ENCODE results near the gene SALL3. TPM values are rescaled to one million over a fixed set of nuclear protein-coding genes. Genes with fewer than 3 reads are reported as not detected.

Gene SALL3
- total RNA-seq, 2 donors from 2014 or later = not detected

DNA sequence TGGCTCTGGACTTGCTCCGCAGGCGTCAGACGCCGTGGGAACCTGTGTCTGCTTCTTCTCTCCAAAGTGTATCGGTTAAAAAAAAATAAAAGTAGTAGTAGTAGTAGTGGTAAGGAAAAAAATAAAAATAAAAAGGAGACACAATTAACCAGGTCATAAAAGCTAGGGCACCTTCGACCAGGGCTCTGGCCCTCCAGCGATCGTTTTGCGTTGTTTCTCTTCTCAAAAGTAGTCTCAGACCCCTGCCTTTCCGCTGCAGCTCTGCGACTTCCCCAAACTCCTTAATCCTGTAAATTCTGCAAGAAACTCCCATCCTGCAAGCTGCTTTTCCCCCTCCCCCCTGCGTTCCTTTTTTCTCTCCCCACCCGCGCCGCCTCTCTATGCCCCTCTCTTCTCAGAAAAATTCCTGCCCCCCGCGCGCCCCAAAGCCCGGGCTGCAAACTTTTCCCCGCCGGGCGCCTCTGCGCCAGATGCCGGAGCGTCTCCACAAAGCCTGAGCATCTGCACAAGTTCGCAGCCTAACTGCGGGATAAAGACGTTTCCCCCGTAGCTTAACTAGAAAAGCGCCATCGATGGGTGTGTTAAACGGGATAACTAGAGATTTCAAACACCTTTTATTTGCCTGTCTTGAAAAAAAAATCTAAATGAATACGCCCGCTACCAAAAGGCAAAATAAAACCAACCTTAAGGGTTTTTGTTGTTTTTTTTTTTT is 1.8 kb upstream of the SALL3 start:
- peak; percentile 70 for DNase-seq (ENCODE audit: low spot score)

GRCh38 chr18:78978349-78979055 is 1.1 kb upstream of the SALL3 start:
- DNase-seq (ENCODE audit: low spot score) = peak; percentile 56
- intact Hi-C loops (cut with DNase I) = no loop called here

More for the DNA sequence above, 1.8 kb upstream of the SALL3 start:
- intact Hi-C loops (cut with DNase I) = no loop called here

DNA sequence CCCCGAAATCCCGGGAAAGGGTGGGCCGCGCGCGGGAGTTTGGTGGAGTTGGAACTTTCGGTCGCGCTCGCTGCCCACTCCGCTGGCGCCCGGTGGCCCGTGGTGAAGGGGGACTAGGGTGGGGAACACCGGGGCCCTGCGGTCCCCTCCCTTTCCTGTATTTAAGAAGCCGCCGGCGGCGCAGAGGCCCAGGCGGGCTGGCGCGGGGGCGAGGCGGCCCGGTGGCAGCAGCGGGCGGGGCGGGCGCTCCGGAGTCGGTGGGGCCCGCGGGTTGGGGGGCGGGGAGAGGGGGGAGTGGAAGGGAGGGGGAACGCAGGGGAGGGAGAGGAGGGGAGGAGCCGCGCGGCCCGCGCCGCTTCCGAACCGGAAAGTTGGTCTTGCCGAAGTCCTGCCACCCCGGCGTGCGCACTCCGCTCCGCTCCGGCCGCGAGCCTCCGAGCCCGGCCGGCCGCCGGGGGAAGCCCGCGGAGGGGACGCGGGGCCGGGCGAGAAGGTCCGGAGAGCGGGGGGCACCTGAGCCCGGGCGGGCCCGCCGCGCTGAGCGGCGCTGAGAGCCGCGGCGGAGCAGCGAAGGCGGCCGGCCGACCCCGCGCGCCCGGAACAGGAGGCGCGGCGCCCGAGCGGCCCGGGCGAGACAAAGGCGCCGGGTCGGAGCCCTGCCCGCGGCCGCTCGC is 425 bp upstream of the SALL3 start:
- peak; percentile 74 for DNase-seq (ENCODE audit: low spot score)
- intact Hi-C loops (cut with DNase I) = no loop called here

- intact Hi-C loops (cut with DNase I) = no loop called here
Measured at GRCh38 chr18:78980279-78980771, 707 bp downstream of the SALL3 start.

GRCh38 chr18:78980777-78981380 is 1.3 kb downstream of the SALL3 start:
- peak; percentile 73 for DNase-seq (ENCODE audit: low spot score)
- intact Hi-C loops (cut with DNase I) = no loop called here

More at GRCh38 chr18:78980279-78980771, 707 bp downstream of the SALL3 start:
- peak; percentile 53 for DNase-seq (ENCODE audit: low spot score)

DNA sequence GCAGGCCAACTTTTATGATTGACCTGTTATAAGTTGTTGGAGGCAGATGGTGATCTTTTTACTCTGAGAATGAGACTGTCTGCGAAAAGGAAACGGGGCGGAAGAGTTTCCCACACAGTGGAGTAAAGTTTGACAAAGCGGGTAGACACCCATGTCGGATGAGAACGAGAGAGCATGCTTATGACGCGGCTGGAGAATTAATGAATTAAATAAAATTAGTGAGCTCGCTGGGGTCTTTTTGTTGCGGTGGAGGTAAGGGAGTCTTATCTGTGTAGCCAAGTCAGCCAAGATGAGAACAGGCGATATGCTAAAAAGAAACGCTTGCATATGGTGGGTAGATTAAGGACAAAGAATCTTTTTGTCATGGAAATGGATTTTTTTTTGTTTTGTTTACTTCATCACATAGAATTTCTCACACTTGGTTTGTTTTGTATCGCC is 1.8 kb downstream of the SALL3 start:
- no peak for DNase-seq (ENCODE audit: low spot score)
- intact Hi-C loops (cut with DNase I) = no loop called here

- no peak for DNase-seq (ENCODE audit: low spot score)
- intact Hi-C loops (cut with DNase I) = no loop called here
Measured at GRCh38 chr18:78981989-78982620, 2.5 kb downstream of the SALL3 start.

DNA sequence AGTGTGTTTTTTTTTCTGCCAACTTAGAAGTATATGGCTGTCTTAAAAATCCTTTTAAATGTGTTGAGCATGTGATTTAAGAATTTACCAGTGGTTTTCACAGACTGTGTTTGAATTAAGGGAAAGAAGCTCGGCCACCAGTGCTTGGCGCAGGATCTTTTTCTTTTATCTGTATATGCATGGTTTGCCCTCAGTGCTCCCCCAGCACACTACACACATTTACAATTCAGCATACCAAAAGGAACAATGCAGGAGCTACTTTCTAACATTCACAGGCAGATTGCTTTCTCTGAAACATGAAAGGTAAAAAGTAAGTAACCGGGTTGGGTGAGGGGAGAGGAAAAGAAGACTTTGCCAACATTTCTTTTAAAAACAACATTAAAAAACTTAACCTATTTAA is 3.9 kb downstream of the SALL3 start:
- intact Hi-C loops (cut with DNase I) = no loop called here
- DNase-seq (ENCODE audit: low spot score) = no peak

DNA sequence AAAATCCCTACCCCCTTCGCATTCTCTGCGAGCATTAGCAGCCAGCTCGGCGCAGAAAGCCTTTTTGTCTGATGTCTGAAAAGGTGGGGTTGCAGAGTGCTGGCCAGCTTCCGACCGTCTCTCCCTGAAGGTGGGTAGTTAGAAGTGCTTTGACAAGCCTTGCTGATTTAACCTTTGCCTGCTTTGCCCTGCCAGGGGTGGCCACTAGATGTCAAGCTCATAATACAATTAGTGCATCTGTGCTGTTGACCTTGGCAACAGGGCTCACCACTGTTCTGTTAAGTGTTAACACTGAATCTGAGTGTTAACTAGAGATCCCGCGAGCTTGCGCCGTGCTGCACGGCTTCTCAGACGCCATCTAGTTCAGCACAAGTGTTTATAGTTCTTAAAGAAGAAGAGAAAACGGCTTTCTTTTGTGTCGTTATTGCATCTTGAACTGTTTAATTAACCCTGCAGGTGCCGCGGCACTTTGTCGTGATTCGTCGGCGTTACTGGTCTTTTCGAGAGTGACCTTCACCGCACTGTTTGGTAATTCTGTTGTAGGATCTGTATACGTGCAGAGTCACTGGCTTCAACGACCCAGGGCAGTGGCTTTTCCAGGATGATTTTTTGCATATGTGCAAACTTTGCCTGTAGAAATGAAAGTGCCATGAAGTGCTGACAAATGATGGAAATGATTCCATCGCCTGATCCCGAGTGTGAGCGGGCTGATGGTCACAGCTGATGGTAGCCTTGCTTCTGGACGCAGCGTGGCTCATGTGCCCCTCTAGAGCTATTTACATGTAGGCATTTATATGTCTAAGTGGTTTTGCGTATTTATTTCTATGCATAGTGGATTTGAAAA is 5.5 kb downstream of the SALL3 start:
- DNase-seq (ENCODE audit: low spot score) = peak; percentile 62
- intact Hi-C loops (cut with DNase I) = no loop called here

- DNase-seq (ENCODE audit: low spot score) = peak; percentile 52
- intact Hi-C loops (cut with DNase I) = no loop called here
Measured at GRCh38 chr18:78986018-78986481, 6.4 kb downstream of the SALL3 start.

GRCh38 chr18:78991446-78991845 is 11.8 kb downstream of the SALL3 start:
- intact Hi-C loops (cut with DNase I) = no loop called here
- DNase-seq (ENCODE audit: low spot score) = peak; percentile 64

DNA sequence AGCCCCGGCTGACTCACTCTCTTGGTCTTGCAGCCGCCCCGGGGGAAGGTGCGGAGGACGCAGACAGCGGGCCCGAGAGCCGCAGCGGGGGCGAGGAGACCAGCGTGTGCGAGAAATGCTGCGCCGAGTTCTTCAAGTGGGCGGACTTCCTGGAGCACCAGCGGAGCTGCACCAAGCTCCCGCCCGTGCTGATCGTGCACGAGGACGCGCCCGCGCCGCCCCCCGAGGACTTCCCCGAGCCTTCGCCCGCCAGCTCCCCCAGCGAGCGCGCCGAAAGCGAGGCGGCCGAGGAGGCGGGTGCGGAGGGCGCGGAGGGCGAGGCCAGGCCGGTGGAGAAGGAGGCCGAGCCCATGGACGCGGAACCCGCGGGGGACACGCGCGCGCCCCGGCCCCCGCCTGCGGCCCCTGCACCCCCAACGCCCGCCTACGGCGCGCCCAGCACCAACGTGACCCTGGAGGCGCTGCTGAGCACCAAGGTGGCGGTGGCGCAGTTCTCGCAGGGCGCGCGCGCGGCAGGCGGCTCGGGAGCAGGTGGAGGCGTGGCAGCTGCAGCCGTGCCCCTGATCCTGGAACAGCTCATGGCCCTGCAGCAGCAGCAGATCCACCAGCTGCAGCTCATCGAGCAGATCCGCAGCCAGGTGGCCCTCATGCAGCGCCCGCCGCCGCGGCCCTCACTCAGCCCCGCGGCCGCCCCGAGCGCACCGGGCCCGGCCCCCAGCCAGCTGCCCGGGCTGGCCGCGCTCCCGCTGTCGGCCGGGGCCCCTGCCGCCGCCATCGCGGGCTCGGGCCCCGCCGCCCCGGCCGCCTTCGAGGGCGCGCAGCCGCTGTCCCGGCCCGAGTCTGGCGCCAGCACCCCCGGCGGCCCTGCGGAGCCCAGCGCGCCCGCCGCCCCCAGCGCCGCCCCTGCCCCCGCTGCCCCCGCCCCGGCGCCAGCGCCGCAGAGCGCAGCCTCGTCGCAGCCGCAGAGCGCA is 12.7 kb downstream of the SALL3 start:
- DNase-seq (ENCODE audit: low spot score) = peak; percentile 78
- intact Hi-C loops (cut with DNase I) = no loop called here

GRCh38 chr18:78993014-78993926 is 13.7 kb downstream of the SALL3 start:
- intact Hi-C loops (cut with DNase I) = no loop called here
- DNase-seq (ENCODE audit: low spot score) = peak; percentile 75

DNA sequence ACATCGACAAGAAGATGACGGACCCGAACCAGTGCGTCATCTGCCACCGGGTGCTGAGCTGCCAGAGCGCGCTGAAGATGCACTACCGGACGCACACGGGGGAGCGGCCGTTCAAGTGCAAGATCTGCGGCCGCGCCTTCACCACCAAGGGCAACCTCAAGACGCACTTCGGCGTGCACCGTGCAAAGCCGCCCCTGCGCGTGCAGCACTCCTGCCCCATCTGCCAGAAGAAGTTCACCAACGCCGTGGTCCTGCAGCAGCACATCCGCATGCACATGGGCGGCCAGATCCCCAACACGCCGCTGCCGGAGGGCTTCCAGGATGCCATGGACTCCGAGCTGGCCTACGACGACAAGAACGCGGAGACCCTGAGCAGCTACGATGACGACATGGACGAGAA is 14.4 kb downstream of the SALL3 start:
- intact Hi-C loops (cut with DNase I) = no loop called here
- peak; percentile 78 for DNase-seq (ENCODE audit: low spot score)

DNA sequence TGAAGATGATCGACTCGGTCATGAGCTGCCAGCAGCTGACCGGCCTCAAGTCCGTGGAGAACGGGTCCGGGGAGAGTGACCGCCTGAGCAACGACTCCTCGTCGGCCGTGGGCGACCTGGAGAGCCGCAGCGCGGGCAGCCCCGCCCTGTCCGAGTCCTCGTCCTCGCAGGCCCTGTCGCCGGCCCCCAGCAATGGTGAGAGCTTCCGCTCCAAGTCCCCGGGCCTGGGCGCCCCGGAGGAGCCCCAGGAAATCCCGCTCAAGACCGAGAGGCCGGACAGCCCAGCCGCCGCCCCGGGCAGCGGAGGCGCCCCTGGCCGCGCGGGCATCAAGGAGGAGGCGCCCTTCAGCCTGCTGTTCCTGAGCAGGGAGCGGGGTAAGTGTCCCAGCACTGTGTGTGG is 14.9 kb downstream of the SALL3 start:
- intact Hi-C loops (cut with DNase I) = no loop called here
- no peak for DNase-seq (ENCODE audit: low spot score)

DNA sequence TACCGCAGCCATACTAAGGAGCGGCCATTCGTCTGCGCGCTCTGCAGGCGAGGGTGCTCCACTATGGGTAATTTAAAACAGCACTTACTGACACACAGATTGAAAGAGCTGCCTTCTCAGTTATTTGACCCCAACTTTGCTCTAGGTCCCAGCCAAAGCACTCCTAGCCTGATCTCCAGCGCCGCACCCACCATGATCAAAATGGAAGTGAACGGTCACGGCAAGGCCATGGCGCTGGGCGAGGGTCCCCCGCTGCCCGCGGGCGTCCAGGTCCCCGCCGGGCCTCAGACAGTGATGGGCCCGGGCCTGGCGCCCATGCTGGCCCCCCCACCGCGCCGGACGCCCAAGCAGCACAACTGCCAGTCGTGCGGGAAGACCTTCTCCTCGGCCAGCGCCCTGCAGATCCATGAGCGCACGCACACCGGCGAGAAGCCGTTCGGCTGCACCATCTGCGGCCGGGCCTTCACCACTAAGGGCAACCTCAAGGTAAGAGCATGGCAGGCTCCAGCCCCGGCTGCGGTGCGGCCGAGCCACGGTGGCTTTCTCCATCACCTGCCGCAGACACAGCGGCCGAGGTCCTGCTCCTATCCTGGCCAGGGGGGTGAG is 15.5 kb downstream of the SALL3 start:
- DNase-seq (ENCODE audit: low spot score) = peak; percentile 78
- intact Hi-C loops (cut with DNase I) = no loop called here

All from posterior vena cava (tissue), 2 donors.